SU-DHL-6 (cell line): ENCODE data around the gene HAP1.

Source experiments
- CTCF ChIP-seq: fragments of 200-600 bp; sonication (generic); IDR thresholded peaks from one replicate; pipeline ENCODE4 v1.5.1; 2017; ENCODE audit warnings: antibody characterized with exemption, mild to moderate bottlenecking, low read length, moderate library complexity; ENCODE audit not compliant: insufficient read depth, poor library complexity, severe bottlenecking
- EZH2phosphoT487 ChIP-seq: fragments of 200-600 bp; sonication (generic), shearing (Covaris generic); conservative IDR thresholded peaks from 2 replicates; pipeline ENCODE4 v1.6.1; 2018; ENCODE audit warnings: mild to moderate bottlenecking, antibody characterized with exemption, low read length, moderate library complexity, mixed read lengths

- TF ChIP-seq CTCF (no peak), EZH2phosphoT487 (no peak)
Measured at GRCh38 chr17:41740506-41740905, 6.1 kb upstream of the HAP1 start.
